ENCODE results near the gene PSMD9. TPM values are rescaled to one million over a fixed set of nuclear protein-coding genes. Genes with fewer than 3 reads are reported as not detected.
"Not testable (repeated sequence)": the region's sequence is repeated elsewhere in the genome, so short reads cannot be mapped to it uniquely, and the experiment has no call there.

Gene PSMD9
- polyA plus RNA-seq (2012; ENCODE audit: insufficient read depth, insufficient read length) = 115 TPM

DNA sequence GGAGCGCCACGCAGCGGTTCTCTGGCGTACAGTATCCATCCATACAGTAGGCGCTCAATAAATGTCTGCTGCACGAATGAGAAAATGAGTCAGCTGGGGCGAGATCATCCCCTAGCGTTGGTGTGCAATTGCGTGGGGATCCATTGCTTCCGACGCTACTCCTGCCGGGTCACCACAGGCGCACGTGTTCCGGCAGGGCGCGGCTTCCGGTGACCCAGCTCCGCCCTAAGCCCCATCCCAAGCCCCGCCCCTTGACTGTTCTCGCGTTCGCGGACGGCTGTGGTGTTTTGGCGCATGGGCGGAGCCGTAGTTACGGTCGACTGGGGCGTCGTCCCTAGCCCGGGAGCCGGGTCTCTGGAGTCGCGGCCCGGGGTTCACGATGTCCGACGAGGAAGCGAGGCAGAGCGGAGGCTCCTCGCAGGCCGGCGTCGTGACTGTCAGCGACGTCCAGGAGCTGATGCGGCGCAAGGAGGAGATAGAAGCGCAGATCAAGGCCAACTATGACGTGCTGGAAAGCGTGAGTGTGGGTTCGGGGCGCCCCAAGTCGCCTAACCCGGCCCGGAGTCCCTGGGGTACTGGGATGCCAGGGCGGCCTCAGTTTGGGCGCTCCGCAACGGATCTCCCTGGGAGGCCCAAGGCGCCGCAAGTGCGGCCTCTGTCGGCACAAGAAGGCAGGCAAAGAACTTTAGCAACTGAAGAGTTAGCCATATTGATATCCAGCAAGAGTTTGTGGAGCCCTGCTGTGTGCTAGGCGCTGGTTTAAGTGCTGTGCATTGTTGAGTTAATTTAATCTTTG, at the start of gene PSMD9:
Gene PSMD9, plus strand, starts transcription at position 313 of the 796 bp plus-strand sequence. Its CDS starts 67 bp downstream, at position 380.
- DNase-seq (ENCODE audit: low read depth, low spot score) = peak; percentile 97
- peak within 1 kb of the TSS; percentile 75 for H3K4me3 ChIP-seq (ENCODE audit: low read length)

GRCh38 chr12:121839106-121839992, 49.2 kb upstream of the PSMD9 start:
- peak; percentile 94 for DNase-seq (ENCODE audit: low read depth, low spot score)
- peak overlapping the region; percentile 82 for H3K4me3 ChIP-seq (ENCODE audit: low read length)

- DNase-seq (ENCODE audit: low read depth, low spot score) = no peak
- peak overlapping the region; percentile 82 for H3K4me3 ChIP-seq (ENCODE audit: low read length)
Observed at GRCh38 chr12:121839993-121840761, 48.4 kb upstream of the PSMD9 start.

GRCh38 chr12:121843236-121843982, 45.2 kb upstream of the PSMD9 start:
- DNase-seq (ENCODE audit: low read depth, low spot score) = no peak

DNA sequence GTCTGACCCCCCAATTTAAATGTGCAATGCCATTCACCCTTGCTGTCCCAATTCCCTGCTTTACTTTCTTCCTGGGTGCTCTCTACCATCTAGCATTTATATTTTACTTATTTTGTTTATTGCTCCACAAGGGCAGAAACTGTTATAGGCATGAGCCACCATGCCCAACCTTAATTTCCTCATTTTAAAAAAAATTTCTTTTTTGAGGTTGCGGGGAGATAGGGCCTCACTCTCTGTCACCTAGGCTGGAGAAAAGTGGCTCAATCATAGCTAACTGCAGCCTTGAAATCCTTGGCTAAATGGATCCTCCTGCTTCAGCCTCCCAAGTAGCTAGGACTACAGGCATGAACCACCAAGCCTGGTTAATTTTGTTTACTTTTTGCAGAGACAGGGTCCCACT, 42.9 kb upstream of the PSMD9 start:
- H3K4me3 ChIP-seq (ENCODE audit: low read length) = no peak overlapping the region
- DNase-seq (ENCODE audit: low read depth, low spot score) = no peak

More at GRCh38 chr12:121843236-121843982, 45.2 kb upstream of the PSMD9 start:
- H3K4me3 ChIP-seq (ENCODE audit: low read length) = no peak overlapping the region

DNA sequence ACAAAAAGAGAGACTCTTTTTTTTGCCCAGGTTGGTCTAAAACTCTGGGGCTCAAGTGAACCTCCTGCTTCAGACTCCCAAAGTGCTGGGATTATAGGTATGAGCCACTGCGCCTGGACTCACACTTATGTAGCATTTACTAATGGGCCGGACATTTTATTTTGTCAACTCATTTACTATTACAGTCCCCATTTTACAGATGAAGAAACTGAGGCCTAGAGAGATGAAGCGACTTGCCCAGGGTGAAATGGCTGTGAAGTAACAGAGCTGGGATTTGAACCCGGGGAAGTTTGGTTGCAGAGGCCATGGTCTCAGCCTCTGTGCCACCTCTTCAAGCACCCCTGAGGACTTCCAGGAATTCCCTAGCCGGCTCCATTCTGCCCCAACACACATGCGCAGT, 39.4 kb upstream of the PSMD9 start:
- no peak overlapping the region for H3K4me3 ChIP-seq (ENCODE audit: low read length)
- DNase-seq (ENCODE audit: low read depth, low spot score) = no peak

- DNase-seq (ENCODE audit: low read depth, low spot score) = no peak
- H3K4me3 ChIP-seq (ENCODE audit: low read length) = no peak overlapping the region
Observed at GRCh38 chr12:121849665-121850064, 38.9 kb upstream of the PSMD9 start.

GRCh38 chr12:121852392-121852791, 36.2 kb upstream of the PSMD9 start:
- not testable (repeated sequence) for DNase-seq (ENCODE audit: low read depth, low spot score)

GRCh38 chr12:121857322-121858246, 31.0 kb upstream of the PSMD9 start:
- H3K4me3 ChIP-seq (ENCODE audit: low read length) = no peak overlapping the region
- no peak for DNase-seq (ENCODE audit: low read depth, low spot score)

More at GRCh38 chr12:121852392-121852791, 36.2 kb upstream of the PSMD9 start:
- not testable (repeated sequence) for H3K4me3 ChIP-seq (ENCODE audit: low read length)

DNA sequence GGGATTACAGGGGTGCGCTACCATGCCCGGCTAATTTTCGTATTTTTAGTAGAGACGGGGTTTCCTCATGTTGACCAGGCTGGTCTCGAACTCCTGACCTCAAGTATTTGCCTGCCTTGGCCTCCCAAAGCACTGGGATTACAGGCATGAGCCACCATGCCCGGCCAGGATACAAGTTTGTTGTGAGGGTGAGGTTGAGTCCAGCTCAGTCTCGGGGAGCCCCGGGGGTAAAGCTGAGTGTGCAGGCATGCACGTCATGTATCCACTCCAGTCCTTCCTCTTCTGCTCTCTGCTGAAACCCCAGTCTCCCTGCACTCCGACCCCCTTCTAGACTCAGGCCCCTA, 30.3 kb upstream of the PSMD9 start:
- no peak for DNase-seq (ENCODE audit: low read depth, low spot score)
- no peak overlapping the region for H3K4me3 ChIP-seq (ENCODE audit: low read length)

- DNase-seq (ENCODE audit: low read depth, low spot score) = no peak
- H3K4me3 ChIP-seq (ENCODE audit: low read length) = no peak within 1 kb of the TSS
Observed at GRCh38 chr12:121858662-121859572, 29.7 kb upstream of the PSMD9 start, which contains the start of gene HPD. HPD (minus strand) TSS chr12:121858859; CDS start chr12:121858823, 36 bp downstream.

- H3K4me3 ChIP-seq (ENCODE audit: low read length) = no peak overlapping the region
- no peak for DNase-seq (ENCODE audit: low read depth, low spot score)
Observed at GRCh38 chr12:121860257-121860656, 28.3 kb upstream of the PSMD9 start.

DNA sequence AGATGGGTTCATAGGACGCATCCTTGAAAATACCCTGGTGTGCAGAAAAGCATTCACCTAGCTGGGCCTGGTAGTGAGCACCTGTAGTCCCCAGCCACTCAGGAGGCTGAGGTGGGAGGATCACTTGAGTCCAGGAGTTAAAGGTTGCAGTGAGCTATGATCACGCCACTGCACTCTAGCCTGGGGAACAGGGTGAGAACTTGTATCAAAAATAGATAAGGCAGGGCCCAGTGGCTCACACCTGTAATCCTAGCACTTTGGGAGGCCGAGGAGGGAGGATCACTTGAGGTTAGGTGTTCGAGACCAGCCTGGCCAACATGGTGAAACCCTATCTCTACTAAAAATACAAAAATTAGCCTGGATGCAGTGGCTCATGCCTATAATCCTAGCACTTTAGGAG, 27.9 kb upstream of the PSMD9 start:
- not testable (repeated sequence) for H3K4me3 ChIP-seq (ENCODE audit: low read length)

GRCh38 chr12:121861636-121862254, 26.8 kb upstream of the PSMD9 start:
- DNase-seq (ENCODE audit: low read depth, low spot score) = no peak
- no peak overlapping the region for H3K4me3 ChIP-seq (ENCODE audit: low read length)

More for the DNA sequence above, 27.9 kb upstream of the PSMD9 start:
- not testable (repeated sequence) for DNase-seq (ENCODE audit: low read depth, low spot score)

DNA sequence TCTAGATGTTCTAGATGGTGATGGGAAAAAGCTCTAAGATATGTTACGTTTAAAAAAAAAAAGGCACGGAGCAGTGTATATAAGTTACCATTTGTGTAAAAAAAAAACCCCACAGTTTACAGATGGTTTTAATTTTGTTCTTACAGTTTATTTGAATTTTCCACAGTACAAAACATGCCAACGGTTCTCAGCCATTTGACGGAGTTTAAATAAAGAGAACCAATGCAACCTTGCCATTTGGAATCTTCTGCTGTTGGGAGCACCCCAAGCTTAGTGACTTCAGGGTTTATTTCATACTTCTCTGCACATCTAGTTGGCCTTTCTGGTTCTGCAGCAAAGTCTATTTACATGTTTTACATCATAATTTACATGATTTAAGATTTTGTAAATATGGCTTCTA, 22.3 kb upstream of the PSMD9 start:
- H3K4me3 ChIP-seq (ENCODE audit: low read length) = no peak overlapping the region
- no peak for DNase-seq (ENCODE audit: low read depth, low spot score)

GRCh38 chr12:121869229-121869628, 19.4 kb upstream of the PSMD9 start:
- DNase-seq (ENCODE audit: low read depth, low spot score); H3K4me3 ChIP-seq (ENCODE audit: low read length): not testable (repeated sequence)
